Mammary epithelial cell (primary cell): ENCODE measurements around the gene CHEK1.

Experiments used
- CTCF ChIP-seq, 2 donors: IDR thresholded peaks in 1 of 2; conservative IDR thresholded peaks in 1 of 2; 2 replicates each; pipeline ENCODE4 v1.5.1; 2011 to 2012; ENCODE audit warnings: inconsistent platforms in 2 of 2, low read length in 2 of 2, mild to moderate bottlenecking in 2 of 2, control low read depth in 1 of 2, low read depth in 1 of 2; ENCODE audit not compliant: insufficient read depth in 1 of 2; ENCODE audit errors: extremely low read depth in 1 of 2
- EZH2 ChIP-seq: IDR thresholded peaks from 2 replicates; pipeline ENCODE4 v1.6.1; 2012; ENCODE audit warnings: low read length, inconsistent platforms, borderline replicate concordance

DNA sequence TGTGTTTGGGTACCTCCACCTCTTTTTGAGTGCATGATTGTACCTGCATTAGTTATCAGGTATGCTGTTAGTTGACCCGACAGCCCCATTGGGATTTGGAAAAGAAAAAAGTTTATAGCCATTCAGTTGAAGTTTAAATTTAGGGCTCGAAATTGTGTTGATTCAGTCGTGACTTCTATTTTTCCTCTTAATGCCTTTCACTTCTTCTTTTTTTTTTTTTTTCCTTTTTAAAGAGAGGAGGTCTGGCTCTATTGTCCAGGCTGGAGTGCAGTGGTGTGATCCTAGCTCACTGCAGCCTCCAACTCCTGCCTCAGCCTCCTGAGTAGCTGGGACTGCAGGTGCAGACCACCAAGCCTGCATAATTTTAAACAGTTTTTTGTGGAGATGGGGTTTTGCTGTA is 30.0 kb upstream of the CHEK1 start:
- TF ChIP-seq CTCF (conservative IDR thresholded peaks at IDR 0.05 in 1 of 2, IDR thresholded peaks at IDR 0.05 in 1 of 2; ENCODE audit: extremely low read depth in 1 of 2, insufficient read depth in 1 of 2, low read depth in 1 of 2, low read length in 2 of 2) = no peak
- TF ChIP-seq EZH2 = no peak
